A673 (cell line): Measurements from ENCODE around the gene RBP7.

ENCODE experiments used
- EZH2 ChIP-seq: fragments of 200-600 bp; sonication (generic); IDR thresholded peaks from 2 replicates; pipeline ENCODE4 v1.6.1; 2017; ENCODE audit warnings: borderline replicate concordance, low read depth, mild to moderate bottlenecking, mixed read lengths, antibody characterized with exemption, low read length; ENCODE audit not compliant: poor library complexity, severe bottlenecking
- TF ChIP-seq, protein P1 (sequence below): fragments of 300-800, 200-600 bp; sonication (generic); conservative IDR thresholded peaks from 2 replicates; pipeline ENCODE4 v1.5.1; 2017; ENCODE audit warnings: low read depth, mild to moderate bottlenecking, antibody characterized with exemption, low read length, moderate library complexity, mixed read lengths

DNA sequence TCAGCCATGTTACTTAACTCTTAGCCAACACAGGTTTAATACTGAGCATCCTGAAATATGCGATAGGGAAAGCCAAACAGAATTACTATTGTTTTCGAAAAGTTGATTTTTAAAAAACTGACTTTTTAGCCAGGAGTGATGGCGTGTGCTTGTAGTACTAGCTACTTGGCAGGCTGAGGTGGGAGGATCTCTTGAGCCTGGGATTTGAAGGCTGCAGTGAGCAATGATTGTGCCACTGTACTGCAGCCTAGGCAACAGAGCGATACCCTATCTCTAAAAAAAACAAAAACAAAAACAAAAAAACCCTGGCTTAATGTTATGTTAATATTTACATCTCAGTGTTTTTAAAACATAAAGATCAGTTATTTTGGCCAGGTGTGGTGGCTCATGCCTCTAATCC is 37.0 kb upstream of the RBP7 start:
- TF ChIP-seq, protein P1, sequence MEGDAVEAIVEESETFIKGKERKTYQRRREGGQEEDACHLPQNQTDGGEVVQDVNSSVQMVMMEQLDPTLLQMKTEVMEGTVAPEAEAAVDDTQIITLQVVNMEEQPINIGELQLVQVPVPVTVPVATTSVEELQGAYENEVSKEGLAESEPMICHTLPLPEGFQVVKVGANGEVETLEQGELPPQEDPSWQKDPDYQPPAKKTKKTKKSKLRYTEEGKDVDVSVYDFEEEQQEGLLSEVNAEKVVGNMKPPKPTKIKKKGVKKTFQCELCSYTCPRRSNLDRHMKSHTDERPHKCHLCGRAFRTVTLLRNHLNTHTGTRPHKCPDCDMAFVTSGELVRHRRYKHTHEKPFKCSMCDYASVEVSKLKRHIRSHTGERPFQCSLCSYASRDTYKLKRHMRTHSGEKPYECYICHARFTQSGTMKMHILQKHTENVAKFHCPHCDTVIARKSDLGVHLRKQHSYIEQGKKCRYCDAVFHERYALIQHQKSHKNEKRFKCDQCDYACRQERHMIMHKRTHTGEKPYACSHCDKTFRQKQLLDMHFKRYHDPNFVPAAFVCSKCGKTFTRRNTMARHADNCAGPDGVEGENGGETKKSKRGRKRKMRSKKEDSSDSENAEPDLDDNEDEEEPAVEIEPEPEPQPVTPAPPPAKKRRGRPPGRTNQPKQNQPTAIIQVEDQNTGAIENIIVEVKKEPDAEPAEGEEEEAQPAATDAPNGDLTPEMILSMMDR = no peak
- TF ChIP-seq EZH2 = no peak
